Aorta (tissue), 5 donors: ENCODE results near the gene CLASP2. TPM values are rescaled to one million over a fixed set of nuclear protein-coding genes. Genes with fewer than 3 reads are reported as not detected.

Experiments used
- ATAC-seq: fragments of 200-7000 bp; cut with Tn5 transposase; one replicate; pipeline ENCODE4 v1.9.1; 2022; ENCODE audit warnings: moderate library complexity; ENCODE audit not compliant: low FRiP score
- DNase-seq, 2 donors: peaks; one replicate each; pipeline ENCODE4 v3.0.0-alpha.2; 2020
- H3K27ac ChIP-seq, 2 donors: one replicate each; pipeline ENCODE4 v1.5.1; 2013; ENCODE audit warnings: low read length in 2 of 2, mild to moderate bottlenecking in 2 of 2, moderate library complexity in 2 of 2, control low read depth in 1 of 2, inconsistent platforms in 1 of 2, low read depth in 1 of 2
- H3K27me3 ChIP-seq, 2 donors: one replicate each; pipeline ENCODE4 v1.6.1; 2013; ENCODE audit warnings: control low read depth in 1 of 2, low read length in 1 of 2, mild to moderate bottlenecking in 1 of 2, moderate library complexity in 1 of 2; ENCODE audit not compliant: insufficient read depth in 2 of 2, control insufficient read depth in 1 of 2
- H3K36me3 ChIP-seq, 2 donors: one replicate each; pipeline ENCODE4 v1.6.1; 2013; ENCODE audit warnings: control low read depth in 1 of 2, low read length in 1 of 2, mild to moderate bottlenecking in 1 of 2; ENCODE audit not compliant: insufficient read depth in 2 of 2, control insufficient read depth in 1 of 2
- H3K4me1 ChIP-seq, 2 donors: one replicate each; pipeline ENCODE4 v1.6.1; 2013; ENCODE audit warnings: low read length in 2 of 2, control low read depth in 1 of 2, mild to moderate bottlenecking in 1 of 2, moderate library complexity in 1 of 2; ENCODE audit not compliant: insufficient read depth in 2 of 2, control insufficient read depth in 1 of 2
- H3K4me3 ChIP-seq, 2 donors: one replicate each; pipeline ENCODE4 v1.5.1; 2013; ENCODE audit warnings: low read length in 2 of 2, control low read depth in 1 of 2, mild to moderate bottlenecking in 1 of 2
- H3K9me3 ChIP-seq: one replicate; pipeline ENCODE4 v1.6.1; 2013; ENCODE audit warnings: mild to moderate bottlenecking, low read length; ENCODE audit not compliant: control insufficient read depth
- WGBS, 2 donors: extraction: QIAGEN DNeasy Blood & Tissue Kit; methylation state at CpG; one replicate each; pipeline ENCODE4 v1.1.7; 2013; 5-methylcytosine and 5-hydroxymethylcytosine counted together
- intact Hi-C, 2 donors: fragments of 100-400 bp; cut with DNase I; formaldehyde crosslinking; loops; one replicate each; pipeline versions ENCODE4 v1.14.2 to v1.15.0; 2022
- polyA plus RNA-seq, 2 donors: library from polyadenylated mRNA; stranded (reverse); fragments of 200-250 nt; gene quantifications; one replicate each; pipeline ENCODE4 v1.2.3, GENCODE V29; 2013
- total RNA-seq, 2 donors: library from RNA; stranded (reverse); fragmentation: NEBNext Ultra II Directional; extraction: Animal tissue kit (Norgen Biotek cat#: 25700); gene quantifications; one replicate each; pipeline ENCODE4 v1.2.1, GENCODE V29; 2021
- donor health status: healthy with polysubstance abuse.
- donor health status: Bipolar disorder and iron deficiency.
- donor health status: DM: no; HTN: no; CAD: no.
- donor health status: DM: no; HTN: no; CAD: no.
- donor health status: DM: yes; HTN: yes; CAD: no.

CLASP2 gene
- total and polyA plus RNA-seq, 4 donors, result 11.9 to 168 (median 62.4) TPM

GRCh38 chr3:33597257-33597689 lies 120.8 kb downstream of the CLASP2 start:
- Histone ChIP-seq H3K4me1 (no peaks in the 10 kb centered on the region), H3K27me3 (no peaks in the 10 kb centered on the region), H3K36me3 (peaks cover 0 to 1% of the 10 kb centered on the region in 2 donors), H3K9me3 (no peaks in the 10 kb centered on the region), H3K27ac (no peak overlapping the region), H3K4me3 (no peak overlapping the region)
- DNase-seq (no peak), ATAC-seq (no peak)
- intact Hi-C loops, result no loop called here
- WGBS, 2 donors, result 59 to 65% methylated on average over 2 of the region's 2 CpGs

DNA sequence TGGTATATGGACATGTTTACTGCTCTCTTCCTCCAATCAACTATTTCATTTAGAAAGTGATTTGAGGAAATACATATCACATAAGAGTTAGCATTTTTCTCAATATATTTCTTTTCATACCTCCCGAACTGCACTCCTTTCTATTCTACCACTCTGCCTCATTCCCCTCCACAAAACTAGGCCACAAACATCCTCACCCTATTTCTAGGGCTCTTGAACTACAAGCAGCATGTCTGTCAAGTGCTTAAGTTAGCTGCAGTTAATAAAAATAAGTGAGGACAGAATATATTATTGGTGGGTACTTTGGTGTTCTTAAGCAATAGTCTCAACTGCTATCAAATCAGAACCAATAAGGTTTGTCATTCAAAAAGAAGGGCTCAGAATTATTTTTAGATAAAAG lies 125.1 kb downstream of the CLASP2 start:
- Histone ChIP-seq H3K27ac (no peak overlapping the region), H3K27me3 (no peaks in the 10 kb centered on the region), H3K4me1 (no peaks in the 10 kb centered on the region), H3K4me3 (no peak overlapping the region), H3K36me3 (peaks cover 0 to 3% of the 10 kb centered on the region in 2 donors), H3K9me3 (no peaks in the 10 kb centered on the region)
- ATAC-seq (no peak), DNase-seq (no peak)
- intact Hi-C loops, result no loop called here
- 97 to 98% methylated on average over 1 of the region's 1 CpG for WGBS, 2 donors

GRCh38 chr3:33590541-33590940 lies 127.5 kb downstream of the CLASP2 start:
- no peaks in the 10 kb centered on the region for H3K9me3 ChIP-seq
- H3K27me3 ChIP-seq, result no peaks in the 10 kb centered on the region
- H3K4me1 ChIP-seq, result no peaks in the 10 kb centered on the region
- intact Hi-C loops, result no loop called here
- WGBS, 2 donors, result 96 to 98% methylated on average over 2 of the region's 2 CpGs
- H3K36me3 ChIP-seq, result peaks cover 0 to 2% of the 10 kb centered on the region in 2 donors
- no peak overlapping the region for H3K27ac ChIP-seq
- ATAC-seq (no peak), DNase-seq (no peak)
- H3K4me3 ChIP-seq, result no peak overlapping the region

DNA sequence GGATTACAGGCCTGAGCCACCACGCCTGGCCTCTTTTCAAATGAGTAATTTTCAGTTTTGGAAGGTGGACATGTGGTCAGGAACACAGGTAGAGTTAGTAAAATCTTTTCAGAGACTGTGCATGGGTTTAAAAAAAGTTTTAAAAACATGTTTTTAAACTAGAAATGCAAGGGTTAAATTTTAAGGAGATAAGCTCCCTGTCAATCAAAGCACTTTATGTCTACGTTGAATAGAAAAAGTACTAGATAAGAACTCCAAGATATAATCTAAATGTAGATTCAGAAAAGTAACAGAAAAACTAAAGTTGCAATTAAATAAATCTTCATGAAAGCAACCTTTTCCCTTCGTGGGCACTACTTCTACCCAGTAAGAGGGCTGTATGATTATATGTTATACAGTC lies 131.7 kb downstream of the CLASP2 start:
- Histone ChIP-seq H3K4me3 (no peak overlapping the region), H3K4me1 (no peaks in the 10 kb centered on the region), H3K36me3 (peaks cover 0 to 3% of the 10 kb centered on the region in 2 donors), H3K27me3 (no peaks in the 10 kb centered on the region), H3K27ac (no peak overlapping the region), H3K9me3 (no peaks in the 10 kb centered on the region)
- DNase-seq, result no peak
- WGBS, 2 donors, result 53 to 59% methylated on average over 3 of the region's 3 CpGs
- intact Hi-C loops, result no loop called here
- ATAC-seq, result no peak

GRCh38 chr3:33582234-33582633 lies 135.8 kb downstream of the CLASP2 start:
- Histone ChIP-seq H3K4me1 (no peaks in the 10 kb centered on the region), H3K9me3 (no peaks in the 10 kb centered on the region), H3K36me3 (peaks cover 2 to 3% of the 10 kb centered on the region in 2 donors), H3K27me3 (no peaks in the 10 kb centered on the region), H3K4me3 (no peak overlapping the region), H3K27ac (no peak overlapping the region)
- ATAC-seq (no peak), DNase-seq (no peak)
- 87 to 88% methylated on average over 3 of the region's 3 CpGs for WGBS, 2 donors
- intact Hi-C loops, result no loop called here

DNA sequence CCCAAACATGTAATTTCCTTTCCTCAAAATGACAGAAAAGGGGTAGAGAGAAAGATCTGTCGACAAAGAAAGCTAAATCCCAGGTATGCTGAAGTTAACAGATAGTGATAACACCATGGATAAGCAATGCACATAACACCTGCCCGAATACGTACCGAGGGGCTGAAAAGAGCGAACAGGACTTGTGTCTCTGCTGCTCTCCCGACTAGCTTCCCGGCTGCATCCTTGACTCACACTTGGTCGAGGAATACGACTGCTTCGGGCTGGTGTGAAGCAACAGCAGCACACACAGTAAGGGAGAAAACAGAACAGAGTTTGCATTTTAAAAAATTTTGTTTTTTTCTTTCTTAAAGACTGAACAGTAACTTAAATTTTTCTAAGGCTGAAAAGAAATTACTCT lies 136.4 kb downstream of the CLASP2 start:
- no peak for ATAC-seq
- no peaks in the 10 kb centered on the region for H3K27me3 ChIP-seq
- WGBS, 2 donors, result 82 to 88% methylated on average over 10 of the region's 10 CpGs

GRCh38 chr3:33579840-33580239 lies 138.2 kb downstream of the CLASP2 start:
- no peak overlapping the region for H3K4me3 ChIP-seq
- WGBS, 2 donors, result 88 to 90% methylated on average over 2 of the region's 2 CpGs
- DNase-seq, result no peak
- no peaks in the 10 kb centered on the region for H3K27me3 ChIP-seq
- H3K9me3 ChIP-seq, result no peaks in the 10 kb centered on the region
- no peak for ATAC-seq
- no peaks in the 10 kb centered on the region for H3K4me1 ChIP-seq
- peaks cover 2 to 3% of the 10 kb centered on the region in 2 donors for H3K36me3 ChIP-seq
- intact Hi-C loops, result no loop called here
- H3K27ac ChIP-seq, result no peak overlapping the region

More for the DNA sequence above, 136.4 kb downstream of the CLASP2 start:
- Histone ChIP-seq H3K4me3 (no peak overlapping the region), H3K9me3 (no peaks in the 10 kb centered on the region), H3K4me1 (no peaks in the 10 kb centered on the region), H3K36me3 (peaks cover 2 to 3% of the 10 kb centered on the region in 2 donors), H3K27ac (no peak overlapping the region)
- DNase-seq, result no peak
- intact Hi-C loops, result no loop called here

GRCh38 chr3:33579178-33579510 lies 138.9 kb downstream of the CLASP2 start:
- no peak for DNase-seq
- no peaks in the 10 kb centered on the region for H3K4me1 ChIP-seq
- 61 to 78% methylated on average over 1 of the region's 1 CpG for WGBS, 2 donors
- no peaks in the 10 kb centered on the region for H3K9me3 ChIP-seq
- peaks cover 0 to 3% of the 10 kb centered on the region in 2 donors for H3K36me3 ChIP-seq
- intact Hi-C loops, result no loop called here
- no peak overlapping the region for H3K27ac ChIP-seq
- no peaks in the 10 kb centered on the region for H3K27me3 ChIP-seq
- no peak overlapping the region for H3K4me3 ChIP-seq
- no peak for ATAC-seq

GRCh38 chr3:33578325-33579177 lies 139.5 kb downstream of the CLASP2 start:
- no peak for DNase-seq
- no peak for ATAC-seq
- H3K4me3 ChIP-seq, result no peak overlapping the region
- 69 to 76% methylated on average over 2 of the region's 2 CpGs for WGBS, 2 donors
- intact Hi-C loops, result no loop called here
- H3K36me3 ChIP-seq, result peaks cover 0 to 3% of the 10 kb centered on the region in 2 donors
- H3K27me3 ChIP-seq, result no peaks in the 10 kb centered on the region
- no peaks in the 10 kb centered on the region for H3K9me3 ChIP-seq
- H3K4me1 ChIP-seq, result no peaks in the 10 kb centered on the region
- H3K27ac ChIP-seq, result no peak overlapping the region
